Ovary (tissue), 3 donors: ENCODE data around the gene SIK1.
"Not testable (repeated sequence)": the region's sequence is repeated elsewhere in the genome, so short reads cannot be mapped to it uniquely, and the experiment has no call there.

ENCODE experiments used
- EP300 ChIP-seq: sonication (generic); formaldehyde crosslinking; IDR thresholded peaks from one replicate; pipeline ENCODE4 v1.6.1; 2017; ENCODE audit warnings: antibody characterized with exemption
- TF ChIP-seq, protein P1 (sequence below), 3 donors: fragments of 450-650 bp in 2 of 3; fragments of 200-600 bp in 1 of 3; IDR thresholded peaks; one replicate each; pipeline versions ENCODE4 v1.5.1 to v1.8.0; 2016 to 2022; ENCODE audit warnings: antibody characterized with exemption in 3 of 3, mild to moderate bottlenecking in 1 of 3
- donor health status: DM: no; HTN: no; CAD: no.

DNA sequence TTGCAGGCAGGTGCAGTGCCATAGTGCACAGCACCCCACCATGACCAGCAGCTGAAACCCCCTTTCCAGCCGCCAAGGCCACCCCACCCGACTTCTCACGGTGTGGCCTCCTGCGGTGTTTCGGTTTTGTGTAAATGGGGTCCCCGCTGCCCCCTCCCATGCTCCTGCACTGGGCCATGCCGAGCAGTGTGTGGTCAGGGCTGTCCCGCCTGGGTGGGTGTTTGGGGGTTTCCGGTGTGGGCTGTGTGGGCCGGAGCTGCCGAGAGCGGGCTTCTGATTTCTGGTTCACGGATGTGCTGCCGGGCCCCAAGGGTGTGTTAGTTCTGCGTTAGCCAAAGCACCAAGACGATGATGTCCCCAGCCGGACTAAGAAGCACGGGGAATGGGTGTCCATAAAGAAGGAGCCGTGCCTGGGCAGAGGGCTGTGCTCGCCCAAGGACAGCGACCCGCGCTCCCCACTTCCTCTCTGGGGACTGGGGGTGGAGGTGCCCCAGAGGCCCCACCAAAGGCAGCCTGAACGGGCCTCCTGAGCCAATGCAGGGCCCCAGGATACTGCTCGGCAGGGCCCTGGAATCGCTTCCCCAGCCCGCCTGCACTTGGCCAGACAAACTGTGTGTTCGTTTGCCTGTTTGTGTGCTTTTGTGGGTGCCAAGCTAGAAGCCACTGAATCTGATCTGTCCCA, 45.9 kb downstream of the SIK1 start:
- TF ChIP-seq, protein P1, sequence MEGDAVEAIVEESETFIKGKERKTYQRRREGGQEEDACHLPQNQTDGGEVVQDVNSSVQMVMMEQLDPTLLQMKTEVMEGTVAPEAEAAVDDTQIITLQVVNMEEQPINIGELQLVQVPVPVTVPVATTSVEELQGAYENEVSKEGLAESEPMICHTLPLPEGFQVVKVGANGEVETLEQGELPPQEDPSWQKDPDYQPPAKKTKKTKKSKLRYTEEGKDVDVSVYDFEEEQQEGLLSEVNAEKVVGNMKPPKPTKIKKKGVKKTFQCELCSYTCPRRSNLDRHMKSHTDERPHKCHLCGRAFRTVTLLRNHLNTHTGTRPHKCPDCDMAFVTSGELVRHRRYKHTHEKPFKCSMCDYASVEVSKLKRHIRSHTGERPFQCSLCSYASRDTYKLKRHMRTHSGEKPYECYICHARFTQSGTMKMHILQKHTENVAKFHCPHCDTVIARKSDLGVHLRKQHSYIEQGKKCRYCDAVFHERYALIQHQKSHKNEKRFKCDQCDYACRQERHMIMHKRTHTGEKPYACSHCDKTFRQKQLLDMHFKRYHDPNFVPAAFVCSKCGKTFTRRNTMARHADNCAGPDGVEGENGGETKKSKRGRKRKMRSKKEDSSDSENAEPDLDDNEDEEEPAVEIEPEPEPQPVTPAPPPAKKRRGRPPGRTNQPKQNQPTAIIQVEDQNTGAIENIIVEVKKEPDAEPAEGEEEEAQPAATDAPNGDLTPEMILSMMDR (IDR thresholded peaks at IDR 0.05): not testable (repeated sequence)
- not testable (repeated sequence) for TF ChIP-seq EP300
